Prostate gland (tissue), 2 donors: Measurements from ENCODE around the gene CEBPG. TPM values are rescaled to one million over a fixed set of nuclear protein-coding genes. Genes with fewer than 3 reads are reported as not detected.

Experiments used
- DNase-seq: peaks from one replicate; pipeline ENCODE4 v3.0.0-alpha.2; 2019; ENCODE audit warnings: low spot score
- H3K27ac ChIP-seq, 2 donors: fragments of 200-600 bp; sonication (generic); 2 replicates each; pipeline ENCODE4 v1.5.1; 2017 to 2019
- H3K27me3 ChIP-seq: fragments of 200-600 bp; sonication (generic); replicated peaks from 2 replicates; pipeline ENCODE4 v1.5.1; 2019; ENCODE audit not compliant: insufficient read depth
- H3K36me3 ChIP-seq, 2 donors: fragments of 200-600 bp; sonication (generic); 1 replicate in 1 of 2; 2 replicates in 1 of 2; pipeline versions ENCODE4 v1.5.1 to v1.8.1; 2017 to 2019
- H3K4me1 ChIP-seq: fragments of 200-600 bp; sonication (generic); replicated peaks from 2 replicates; pipeline ENCODE4 v1.5.1; 2019
- H3K4me3 ChIP-seq, 2 donors: fragments of 200-600 bp; sonication (generic); 2 replicates each; pipeline ENCODE4 v1.5.1; 2017 to 2019
- H3K9me3 ChIP-seq: fragments of 200-600 bp; sonication (generic); 2 replicates; pipeline ENCODE4 v1.5.1; 2017
- CTCF ChIP-seq, 4 experiments: fragments of 200-600 bp in 2 of 4; fragments of 450-650 bp in 2 of 4; sonication (generic) in 2 of 4; IDR thresholded peaks; 1 replicate in 3 of 4; 2 replicates in 1 of 4; pipeline ENCODE4 v1.5.1; 2016 to 2019; ENCODE audit warnings: antibody characterized with exemption in 4 of 4, mild to moderate bottlenecking in 2 of 4, moderate library complexity in 2 of 4
- POLR2A ChIP-seq: fragments of 450-650 bp; IDR thresholded peaks from one replicate; pipeline ENCODE4 v1.6.1; 2016; ENCODE audit warnings: antibody characterized with exemption, mild to moderate bottlenecking
- POLR2AphosphoS5 ChIP-seq: sonication (generic); formaldehyde crosslinking; IDR thresholded peaks from one replicate; pipeline ENCODE4 v1.6.1; 2017; ENCODE audit warnings: antibody characterized with exemption
- WGBS: methylation state at CpG from one replicate; pipeline ENCODE4 v1.1.5; 2018; 5-methylcytosine and 5-hydroxymethylcytosine counted together
- intact Hi-C: fragments of 100-400 bp; cut with DNase I; formaldehyde crosslinking; loops from one replicate; pipeline ENCODE4 v1.14.2; 2022
- total RNA-seq, 2 donors: library from RNA; depleted of rRNA; stranded (reverse); fragments of >200 nt; gene quantifications; one replicate each; pipeline ENCODE4 v1.1.0, GENCODE V29; 2016

CEBPG gene
- total RNA-seq, 2 donors from 2014 or later = 15.7 to 19.7 TPM

DNA sequence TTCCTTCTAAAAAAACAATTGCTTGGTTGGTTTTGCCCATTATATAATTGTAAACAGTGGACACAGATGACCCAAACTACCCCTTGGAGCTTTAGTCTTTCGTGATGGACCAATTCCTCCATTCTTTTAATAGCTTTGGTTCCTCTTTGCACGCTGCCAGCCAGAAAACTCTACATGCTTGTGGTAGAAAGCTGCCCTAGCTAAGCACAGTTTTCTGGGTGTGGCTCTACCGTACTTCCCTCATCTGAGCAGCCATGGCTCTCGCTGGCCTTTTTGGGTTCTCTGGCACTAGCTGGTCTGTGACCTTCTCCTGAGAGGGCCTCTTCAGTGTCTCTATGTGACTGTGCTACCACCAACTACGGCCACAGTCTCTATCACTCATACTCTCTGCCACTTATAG lies 41.3 kb upstream of the CEBPG start:
- no peak overlapping the region for H3K4me3 ChIP-seq
- DNase-seq = no peak
- H3K4me1 ChIP-seq = no peaks in the 10 kb centered on the region
- 87% methylated on average over 5 of the region's 5 CpGs for WGBS
- H3K27ac ChIP-seq = no peak overlapping the region
- H3K9me3 ChIP-seq = no peaks in the 10 kb centered on the region
- H3K36me3 ChIP-seq = no peaks in the 10 kb centered on the region
- TF ChIP-seq POLR2A = no peak
- no peak for TF ChIP-seq CTCF (IDR thresholded peaks at IDR 0.05)
- no peak for TF ChIP-seq POLR2AphosphoS5
- intact Hi-C loops = no loop called here
- no peaks in the 10 kb centered on the region for H3K27me3 ChIP-seq

DNA sequence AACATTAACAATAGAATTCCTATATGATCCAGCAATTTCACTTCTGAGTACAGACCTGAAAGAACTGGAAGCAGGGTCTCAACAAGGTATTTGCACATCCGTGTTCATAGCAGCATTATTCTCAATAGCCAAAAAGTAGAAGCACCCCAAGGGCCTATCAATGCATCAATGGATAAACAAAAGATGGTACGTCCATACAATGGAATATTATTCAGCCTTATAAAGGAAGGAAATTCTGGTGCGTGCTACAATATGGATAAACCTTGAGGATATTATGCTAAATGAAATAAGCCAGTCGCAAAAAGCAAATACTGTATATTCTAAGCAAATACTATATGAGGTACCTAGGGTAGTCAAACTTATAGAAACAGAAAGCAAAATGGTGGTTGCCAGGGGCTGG lies 40.4 kb upstream of the CEBPG start:
- DNase-seq = no peak
- H3K4me3 ChIP-seq = no peak overlapping the region
- no peak overlapping the region for H3K27ac ChIP-seq
- TF ChIP-seq CTCF (IDR thresholded peaks at IDR 0.05) = no peak
- no peak for TF ChIP-seq POLR2A
- TF ChIP-seq POLR2AphosphoS5 = no peak
- H3K9me3 ChIP-seq = no peaks in the 10 kb centered on the region
- no peaks in the 10 kb centered on the region for H3K4me1 ChIP-seq
- H3K27me3 ChIP-seq = no peaks in the 10 kb centered on the region
- 95% methylated on average over 4 of the region's 4 CpGs for WGBS
- intact Hi-C loops = no loop called here
- no peaks in the 10 kb centered on the region for H3K36me3 ChIP-seq

DNA sequence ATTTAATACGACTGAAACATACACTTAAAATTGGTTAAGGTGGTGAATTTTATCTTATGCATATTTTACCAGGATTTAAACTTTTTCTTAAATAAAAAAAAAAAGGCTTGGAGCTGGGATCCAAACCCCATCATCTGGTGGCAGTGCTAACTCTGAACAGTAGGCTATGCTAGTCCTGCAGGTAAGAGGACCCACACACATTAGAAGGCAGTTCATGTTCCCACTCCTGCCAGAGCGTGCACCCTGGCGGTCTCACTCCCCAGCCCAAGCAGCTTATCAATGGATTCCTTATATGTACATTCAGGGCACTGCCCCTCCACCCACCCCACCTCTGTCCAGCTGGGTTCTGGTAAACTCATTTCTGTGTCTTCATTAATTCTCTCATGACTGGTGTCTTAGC lies 39.9 kb upstream of the CEBPG start:
- DNase-seq = no peak
- 88% methylated on average over 3 of the region's 3 CpGs for WGBS
- TF ChIP-seq CTCF (IDR thresholded peaks at IDR 0.05) (no peak), POLR2A (no peak)

GRCh38 chr19:33334271-33334670 lies 39.2 kb upstream of the CEBPG start:
- DNase-seq = no peak
- Histone ChIP-seq H3K27me3 (no peaks in the 10 kb centered on the region), H3K36me3 (no peaks in the 10 kb centered on the region), H3K4me1 (no peaks in the 10 kb centered on the region), H3K4me3 (no peak overlapping the region), H3K27ac (no peak overlapping the region), H3K9me3 (no peaks in the 10 kb centered on the region)
- 96% methylated on average over 3 of the region's 3 CpGs for WGBS
- TF ChIP-seq CTCF (IDR thresholded peaks at IDR 0.05) (no peak), POLR2AphosphoS5 (no peak), POLR2A (no peak)
- intact Hi-C loops = no loop called here

More for the DNA sequence above, 39.9 kb upstream of the CEBPG start:
- no peaks in the 10 kb centered on the region for H3K36me3 ChIP-seq
- H3K4me3 ChIP-seq = no peak overlapping the region
- intact Hi-C loops = no loop called here
- no peak overlapping the region for H3K27ac ChIP-seq
- no peaks in the 10 kb centered on the region for H3K9me3 ChIP-seq
- no peaks in the 10 kb centered on the region for H3K4me1 ChIP-seq
- no peaks in the 10 kb centered on the region for H3K27me3 ChIP-seq

DNA sequence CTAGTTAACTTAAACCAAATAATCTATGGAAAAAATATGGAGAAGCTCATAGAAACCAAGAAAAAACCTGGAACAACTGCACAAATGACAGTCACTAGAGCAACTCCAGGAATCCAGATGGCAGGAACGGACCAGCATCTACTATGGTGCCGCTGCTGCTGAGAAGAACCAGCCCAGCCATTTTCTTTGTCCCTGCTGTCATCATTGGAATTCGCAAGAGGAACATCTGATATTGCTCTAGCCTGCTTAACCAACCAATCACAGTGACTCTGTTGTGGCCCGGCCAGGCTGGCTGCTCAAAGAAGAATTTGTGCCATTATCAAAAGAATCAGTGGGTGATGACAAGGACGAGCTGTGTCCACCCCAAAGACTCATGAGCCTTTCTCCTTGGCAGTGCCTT lies 38.1 kb upstream of the CEBPG start:
- intact Hi-C loops = no loop called here
- H3K36me3 ChIP-seq = no peaks in the 10 kb centered on the region
- no peaks in the 10 kb centered on the region for H3K4me1 ChIP-seq
- DNase-seq = no peak
- H3K27me3 ChIP-seq = no peaks in the 10 kb centered on the region
- H3K4me3 ChIP-seq = no peak overlapping the region
- H3K9me3 ChIP-seq = no peaks in the 10 kb centered on the region
- WGBS = 87% methylated on average over 5 of the region's 5 CpGs
- TF ChIP-seq POLR2AphosphoS5 = no peak
- no peak overlapping the region for H3K27ac ChIP-seq
